GM18502 (cell line): ENCODE data around the gene RIMBP3B.
"Not testable (repeated sequence)": the region's sequence is repeated elsewhere in the genome, so short reads cannot be mapped to it uniquely, and the experiment has no call there.

Experiments used
- ATAC-seq: cut with Tn5 transposase; IDR thresholded peaks from one replicate; pipeline ENCODE4 v1.9.1; 2021; ENCODE audit warnings: mild to moderate bottlenecking; ENCODE audit not compliant: unreplicated experiment, poor library complexity

The RIMBP3B gene

DNA sequence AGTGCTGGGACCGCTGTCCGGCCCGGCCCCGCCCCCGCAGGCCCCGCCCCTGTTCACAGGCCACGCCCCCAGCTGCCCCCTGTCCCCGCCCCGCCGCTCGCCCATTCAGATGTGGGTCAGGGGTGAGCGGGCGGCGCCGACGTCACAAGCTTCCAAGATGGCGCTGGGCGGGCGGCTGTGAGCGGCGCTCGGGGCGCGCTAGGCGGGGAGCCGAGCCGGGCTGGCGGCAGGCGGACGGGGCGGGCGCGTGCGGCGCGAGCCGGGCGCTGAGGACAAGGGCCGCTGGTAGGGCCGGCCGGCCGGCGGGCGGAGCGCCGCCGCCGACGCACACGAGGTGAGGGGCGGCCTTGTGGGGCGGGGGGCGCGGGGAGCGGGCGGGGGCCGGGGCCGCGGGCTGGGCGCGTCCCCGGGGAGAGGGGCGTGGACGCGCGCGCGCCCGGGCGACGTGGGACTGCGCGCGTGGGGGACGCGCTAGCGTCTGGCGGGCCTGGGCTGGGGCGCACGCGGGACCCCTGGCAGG, 33.7 kb downstream of the RIMBP3B start, which contains the start of gene HIC2:
TSS of gene HIC2 (plus strand) at position 145 of the 520 bp plus-strand sequence. CDS start 25,461 bp downstream, outside the sequence.
- ATAC-seq: peak; percentile 91

- peak; percentile 32 for ATAC-seq
Measured at GRCh38 chr22:21417853-21418252, 34.3 kb downstream of the RIMBP3B start.

GRCh38 chr22:21418974-21419638, 35.6 kb downstream of the RIMBP3B start:
- not testable (repeated sequence) for ATAC-seq

DNA sequence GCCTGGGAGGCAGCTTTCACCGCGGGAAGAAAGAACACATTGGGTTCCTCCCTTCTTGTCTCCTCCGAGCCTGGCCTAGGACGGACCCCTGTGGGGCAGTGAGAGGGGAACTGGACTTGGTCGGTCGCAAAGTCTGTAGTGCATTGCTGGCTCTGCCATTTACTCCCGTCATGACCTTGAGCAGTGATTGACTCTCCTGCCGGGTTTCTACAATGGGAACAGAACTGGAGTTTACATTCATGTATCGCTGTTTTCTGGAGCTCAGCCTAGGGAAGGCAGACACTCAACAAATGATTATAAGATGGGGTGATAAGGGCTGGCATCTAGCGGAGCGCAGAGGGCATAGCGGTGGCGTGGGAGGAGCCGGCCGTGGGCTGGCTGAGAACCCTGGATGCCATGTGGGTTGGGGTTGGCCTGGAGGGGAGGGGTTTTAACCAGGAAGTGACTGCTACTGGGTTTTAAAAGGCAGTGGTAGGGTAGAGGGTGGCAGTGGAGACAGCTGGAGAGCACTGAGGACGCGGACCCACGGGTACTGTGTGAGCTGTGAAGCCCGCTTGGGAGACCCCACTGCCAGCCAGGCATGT, 36.7 kb downstream of the RIMBP3B start:
- not testable (repeated sequence) for ATAC-seq

DNA sequence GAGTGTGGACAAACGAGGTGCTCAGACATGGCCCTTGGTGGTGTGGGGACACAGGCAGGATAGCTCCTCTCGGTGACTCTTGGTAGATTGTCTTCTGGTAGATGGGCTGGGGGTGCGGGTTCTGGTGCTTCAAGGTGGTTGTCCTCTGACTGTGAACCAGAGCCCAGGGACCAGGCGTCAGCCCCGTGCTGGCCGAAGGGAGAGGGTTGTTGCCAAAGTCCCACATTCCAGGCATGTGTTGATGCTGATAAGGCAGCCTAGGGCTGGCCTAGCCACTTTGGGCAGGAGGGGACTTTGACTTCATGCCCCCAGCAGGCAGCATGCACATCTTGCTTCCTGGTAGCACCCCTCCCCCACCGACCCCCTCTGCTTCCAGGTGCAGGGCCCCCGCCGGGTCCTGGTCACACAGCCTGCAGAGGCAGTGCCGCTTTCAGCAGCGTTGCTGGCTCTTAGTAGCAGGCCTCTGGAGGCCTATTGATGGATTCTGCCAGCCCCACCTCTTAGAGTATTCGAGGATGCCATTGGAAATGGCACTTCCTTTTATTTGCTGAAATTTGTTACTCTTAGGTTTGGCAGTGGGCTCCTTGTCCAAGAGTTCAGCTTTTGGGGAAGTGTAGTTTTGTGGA, 40.6 kb downstream of the RIMBP3B start:
- not testable (repeated sequence) for ATAC-seq

DNA sequence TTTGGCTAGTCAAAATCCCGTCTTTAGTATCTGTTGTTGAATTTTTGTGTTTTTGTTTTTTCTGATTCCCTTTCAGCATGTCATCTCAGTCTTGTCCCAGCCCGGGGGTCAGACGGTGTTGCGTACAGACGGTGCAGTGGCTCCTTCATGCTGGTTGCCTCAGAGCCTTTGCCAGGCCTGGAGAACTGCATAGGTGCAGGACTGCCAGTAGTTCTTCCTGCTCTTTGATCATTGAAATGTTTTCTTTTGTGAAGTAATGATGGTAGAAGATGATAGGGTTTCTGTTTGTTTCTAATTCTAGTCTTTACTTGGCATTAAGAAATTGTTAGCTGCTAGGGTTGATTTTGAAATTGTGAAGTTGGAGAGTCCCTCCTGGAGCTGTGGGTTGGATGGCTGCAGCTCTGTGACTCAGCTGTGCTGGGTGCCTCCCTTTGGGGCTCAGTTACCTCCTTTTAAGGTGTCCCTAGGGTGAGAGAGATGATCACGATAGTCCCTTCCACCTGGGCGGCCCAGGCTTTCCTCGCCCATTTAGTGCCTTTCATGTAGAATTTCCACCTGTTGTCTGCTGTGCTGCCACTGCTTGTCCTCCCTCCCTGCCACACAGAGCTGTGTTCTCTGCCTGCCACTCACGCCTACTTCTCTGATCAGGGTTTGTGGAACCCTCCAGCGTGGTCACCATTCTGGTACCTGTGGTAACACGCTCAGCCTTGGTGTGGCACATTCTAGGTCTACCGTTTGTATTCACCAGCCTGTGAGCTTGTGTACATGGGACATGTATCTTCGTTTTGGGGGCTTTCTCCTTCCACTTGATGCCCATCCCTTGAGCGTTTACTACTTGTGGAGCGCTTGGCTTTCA, 51.1 kb downstream of the RIMBP3B start:
- ATAC-seq: not testable (repeated sequence)

DNA sequence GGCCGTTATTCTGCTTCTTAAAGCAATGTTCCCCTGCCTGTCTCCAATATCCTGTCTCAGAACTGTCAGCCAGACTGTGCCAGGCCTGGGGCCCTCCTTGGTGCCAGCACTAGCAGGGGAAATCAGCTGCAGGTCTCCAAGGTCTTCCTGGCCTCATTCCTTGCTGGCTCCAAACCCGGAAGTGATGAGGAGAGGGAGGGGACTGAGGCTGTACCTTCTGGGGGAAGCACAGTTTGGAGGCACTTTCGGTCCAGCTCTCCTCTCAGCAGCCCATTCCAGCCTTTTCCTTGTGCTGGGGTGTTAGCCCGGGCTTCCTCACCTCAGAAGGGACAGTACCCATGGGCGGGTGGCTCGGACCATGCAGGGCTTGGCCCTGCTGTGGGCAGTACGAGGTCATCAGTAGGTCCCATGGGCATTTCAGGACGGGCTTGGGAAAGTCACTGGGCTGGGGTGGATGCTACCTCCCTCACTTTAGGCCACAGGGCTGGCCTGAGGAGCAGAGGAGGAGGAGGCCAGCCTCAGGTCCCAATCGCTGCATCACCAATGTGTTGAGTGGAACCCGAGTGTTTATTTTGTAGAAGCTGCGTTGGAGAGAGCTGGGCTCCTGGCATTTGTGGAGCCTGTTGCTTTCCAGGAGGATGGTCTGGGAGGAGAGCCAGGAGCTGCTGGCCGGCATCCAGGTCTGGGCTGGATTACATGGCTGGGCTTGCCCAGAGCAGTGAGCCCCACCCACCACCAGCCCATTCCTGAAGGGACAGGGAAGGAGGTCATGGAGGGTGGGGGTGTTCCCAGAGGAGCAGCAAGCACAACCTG, 52.7 kb downstream of the RIMBP3B start:
- not testable (repeated sequence) for ATAC-seq

DNA sequence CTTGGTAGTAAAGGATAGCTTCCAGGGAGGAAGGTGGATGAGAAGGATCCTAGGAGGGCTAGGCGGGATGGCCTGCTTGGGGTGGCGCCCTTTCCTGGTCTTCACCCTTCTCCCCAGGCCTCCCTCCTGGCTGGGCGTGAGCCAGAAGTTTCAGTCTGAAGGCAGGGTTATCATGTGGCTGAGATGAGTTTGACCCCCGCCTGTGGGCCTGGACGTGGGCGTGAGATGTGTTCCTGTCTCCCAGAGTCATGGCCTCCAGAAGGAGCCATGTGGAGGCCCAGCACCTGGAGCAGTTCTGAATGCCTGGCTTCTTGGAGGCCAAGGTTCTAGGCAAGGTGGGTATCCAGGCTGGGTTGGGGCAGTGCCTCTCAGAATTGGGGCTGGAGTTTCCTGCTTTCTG, 54.5 kb downstream of the RIMBP3B start:
- not testable (repeated sequence) for ATAC-seq
